GM11168 (cell line): Measurements from ENCODE around the gene ZBED3.
"Not testable (repeated sequence)": the region's sequence is repeated elsewhere in the genome, so short reads cannot be mapped to it uniquely, and the experiment has no call there.

Experiments used
- in situ Hi-C: fragments of 300-500 bp; cut with MboI; formaldehyde crosslinking; loops from one replicate; pipeline ENCODE4 v1.12.0; 2022; ENCODE audit warnings: low sequenced_read_pairs; ENCODE audit not compliant: unreplicated experiment

Gene ZBED3

GRCh38 chr5:77086689-77087483 is at the start of gene ZBED3:
ZBED3 (minus strand) TSS chr5:77087285; CDS start chr5:77077878, 9,407 bp downstream.
- in situ Hi-C loops = no loop called here

- in situ Hi-C loops = no loop called here
Measured at GRCh38 chr5:77133061-77133758, 46.1 kb upstream of the ZBED3 start.

GRCh38 chr5:77131361-77131760 is 44.3 kb upstream of the ZBED3 start:
- in situ Hi-C loops = no loop called here

- in situ Hi-C loops = no loop called here
Measured at GRCh38 chr5:77129391-77129990, 42.4 kb upstream of the ZBED3 start.

- in situ Hi-C loops = no loop called here
Measured at GRCh38 chr5:77128411-77129061, 41.5 kb upstream of the ZBED3 start.

GRCh38 chr5:77123057-77123456 is 36.0 kb upstream of the ZBED3 start:
- in situ Hi-C loops = no loop called here

GRCh38 chr5:77120706-77121105 is 33.6 kb upstream of the ZBED3 start:
- in situ Hi-C loops = no loop called here

GRCh38 chr5:77120086-77120485 is 33.0 kb upstream of the ZBED3 start:
- in situ Hi-C loops = no loop called here

- in situ Hi-C loops = no loop called here
Measured at GRCh38 chr5:77117161-77117560, 30.1 kb upstream of the ZBED3 start.

GRCh38 chr5:77107035-77107434 is 19.9 kb upstream of the ZBED3 start:
- in situ Hi-C loops = not testable (repeated sequence)

- in situ Hi-C loops = no loop called here
Measured at GRCh38 chr5:77104813-77105212, 17.7 kb upstream of the ZBED3 start.

- in situ Hi-C loops = no loop called here
Measured at GRCh38 chr5:77103457-77103856, 16.4 kb upstream of the ZBED3 start.

- in situ Hi-C loops = no loop called here
Measured at GRCh38 chr5:77102549-77102948, 15.5 kb upstream of the ZBED3 start.

- in situ Hi-C loops = no loop called here
Measured at GRCh38 chr5:77101298-77101697, 14.2 kb upstream of the ZBED3 start.

- in situ Hi-C loops = no loop called here
Measured at GRCh38 chr5:77095189-77095588, 8.1 kb upstream of the ZBED3 start.

GRCh38 chr5:77087484-77088261 is 588 bp upstream of the ZBED3 start:
- in situ Hi-C loops = no loop called here

- in situ Hi-C loops = no loop called here
Measured at GRCh38 chr5:77086368-77086688, 757 bp downstream of the ZBED3 start.

- in situ Hi-C loops = no loop called here
Measured at GRCh38 chr5:77083088-77083487, 4.0 kb downstream of the ZBED3 start.

- in situ Hi-C loops = no loop called here
Measured at GRCh38 chr5:77082280-77082679, 4.8 kb downstream of the ZBED3 start.

- in situ Hi-C loops = no loop called here
Measured at GRCh38 chr5:77080905-77081304, 6.2 kb downstream of the ZBED3 start.
